ENCODE data around the gene UBASH3B.
"Not testable (repeated sequence)": the region's sequence is repeated elsewhere in the genome, so short reads cannot be mapped to it uniquely, and the experiment has no call there.

UBASH3B gene

DNA sequence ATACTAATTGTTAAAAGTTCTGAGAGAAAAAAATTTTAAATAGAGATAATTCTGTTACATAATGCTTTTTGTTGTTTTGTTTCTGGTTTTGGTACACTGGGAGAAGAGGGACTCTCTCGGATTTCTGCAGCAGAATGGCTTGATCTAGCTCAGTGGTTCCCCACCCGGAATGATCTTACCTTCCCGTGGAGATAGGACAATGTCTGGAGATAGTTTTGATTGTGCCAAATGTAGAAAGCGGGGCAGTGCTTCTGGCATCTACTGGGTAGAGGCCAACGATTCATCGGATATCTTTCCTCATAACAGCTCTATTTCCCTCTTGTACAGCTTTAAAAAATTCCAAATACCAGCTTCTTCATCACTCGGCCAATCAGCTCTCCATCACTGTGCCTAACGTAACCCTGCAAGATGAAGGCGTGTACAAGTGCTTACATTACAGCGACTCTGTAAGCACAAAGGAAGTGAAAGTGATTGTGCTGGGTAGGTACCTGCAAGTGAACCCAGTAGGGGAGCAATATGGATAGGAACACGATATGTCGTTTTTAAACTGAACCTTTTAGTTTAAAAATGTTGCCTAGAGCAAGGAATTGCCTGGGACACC is 195.9 kb downstream of the UBASH3B start:
- DNase-seq (ENCODE audit: low read depth in 2 of 2) = no peak

DNA sequence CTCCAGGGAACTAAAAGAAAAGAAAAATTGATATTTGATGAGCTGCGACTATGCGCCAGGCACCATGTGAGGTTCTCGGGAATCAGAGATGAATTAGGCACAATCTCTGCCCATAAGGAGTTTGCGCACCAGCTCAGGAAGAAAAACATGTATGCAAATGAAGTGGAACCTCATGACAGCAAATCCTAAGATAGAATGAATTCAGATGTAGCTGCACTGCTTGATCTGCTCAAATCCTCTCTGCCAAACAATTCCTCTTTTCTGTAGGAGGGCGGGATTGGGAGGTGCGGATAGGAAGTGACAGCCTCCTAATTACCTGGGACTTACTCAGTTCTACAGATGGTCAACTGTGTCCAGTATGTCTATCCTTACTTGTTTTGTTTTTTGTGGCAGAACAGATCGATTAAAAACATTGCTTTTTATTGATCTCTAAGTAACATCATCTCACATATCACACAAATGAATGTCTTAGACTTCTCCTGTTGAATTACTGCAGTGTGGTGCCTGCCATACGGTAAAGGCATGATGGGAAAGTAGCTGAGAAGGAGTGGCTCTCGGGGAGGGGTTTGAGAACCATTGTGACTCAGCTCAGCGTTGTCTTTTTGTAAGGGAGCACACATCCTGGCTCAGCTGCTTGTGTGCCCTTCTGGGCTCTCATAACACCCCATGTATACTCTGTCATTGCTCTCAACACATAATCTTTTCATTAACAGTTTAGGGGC is 196.7 kb downstream of the UBASH3B start:
- DNase-seq (ENCODE audit: low read depth in 2 of 2) = no peak

DNA sequence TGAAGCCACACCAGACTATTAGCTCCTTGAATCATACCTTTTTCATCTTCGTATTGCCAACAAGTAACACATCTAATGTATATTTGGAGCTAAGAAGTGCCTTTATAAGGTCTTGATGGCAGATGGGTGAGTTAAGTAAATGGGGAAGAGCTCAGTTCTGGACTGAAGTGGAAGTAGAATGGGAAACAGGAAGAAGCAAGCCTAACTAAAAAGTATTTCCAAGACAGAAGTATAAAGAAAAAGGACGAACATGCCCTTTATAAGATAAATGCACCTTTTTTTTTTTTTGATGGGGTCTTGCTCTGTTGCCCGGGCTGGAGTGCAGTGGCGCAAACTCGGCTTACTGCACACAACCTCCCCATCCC is 197.3 kb downstream of the UBASH3B start:
- DNase-seq (ENCODE audit: low read depth in 2 of 2) = no peak

DNA sequence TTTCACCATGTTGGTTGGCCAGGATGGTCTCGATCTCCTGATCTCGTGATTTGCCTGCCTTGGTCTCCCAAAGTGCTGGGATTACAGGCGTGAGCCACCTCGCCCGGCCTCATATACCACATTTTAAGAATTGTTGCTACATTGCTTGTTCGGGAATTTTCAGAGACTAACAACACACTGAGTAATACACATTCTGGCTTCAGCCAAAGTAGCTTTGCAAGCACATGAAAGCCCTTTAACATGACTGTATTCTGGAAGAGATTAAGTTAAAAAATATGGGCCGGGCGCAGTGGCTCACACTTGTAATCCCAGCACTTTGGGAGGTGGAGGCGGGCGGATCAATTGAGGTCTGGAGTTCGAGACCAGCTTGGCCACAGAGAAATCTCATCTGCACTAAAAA is 197.7 kb downstream of the UBASH3B start:
- no peak for DNase-seq (ENCODE audit: low read depth in 2 of 2)

GRCh38 chr11:122853971-122854446 is 198.5 kb downstream of the UBASH3B start:
- DNase-seq (ENCODE audit: low read depth in 2 of 2) = peak; percentile 64 to 71

GRCh38 chr11:122861631-122862030 is 206.1 kb downstream of the UBASH3B start:
- DNase-seq (ENCODE audit: low read depth in 2 of 2) = no peak

DNA sequence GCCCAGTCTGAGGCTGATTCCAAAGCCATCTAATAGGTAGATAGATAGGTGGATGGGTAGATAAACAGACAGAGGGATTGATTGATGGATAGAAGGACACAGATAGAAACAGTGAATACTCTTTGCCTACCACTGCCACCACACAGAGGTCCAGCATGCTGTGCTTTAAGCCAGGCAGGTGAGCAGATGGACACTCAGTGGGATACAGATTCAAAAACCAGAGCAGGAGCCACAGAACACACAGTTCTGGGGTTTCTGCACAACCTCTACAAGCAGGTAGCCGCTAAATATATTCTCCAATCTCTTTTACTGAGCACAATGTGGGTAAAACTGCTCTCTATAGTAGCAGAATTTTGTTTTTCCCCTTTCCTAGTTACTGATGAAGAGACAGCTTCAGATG is 206.6 kb downstream of the UBASH3B start:
- no peak for DNase-seq (ENCODE audit: low read depth in 2 of 2)

GRCh38 chr11:122863154-122863553 is 207.6 kb downstream of the UBASH3B start:
- DNase-seq (ENCODE audit: low read depth in 2 of 2) = not testable (repeated sequence)

- DNase-seq (ENCODE audit: low read depth in 2 of 2) = no peak
These were observed 208.3 kb downstream of the UBASH3B start for GRCh38 chr11:122863704-122864326.

Data from fibroblast of skin of left quadriceps (primary cell).